H9 (cell line): ENCODE results near the gene CLBA1. TPM values are rescaled to one million over a fixed set of nuclear protein-coding genes. Genes with fewer than 3 reads are reported as not detected.
"Not testable (repeated sequence)": the region's sequence is repeated elsewhere in the genome, so short reads cannot be mapped to it uniquely, and the experiment has no call there.

Source experiments
- DNase-seq: peaks from one replicate; pipeline ENCODE4 v3.0.0-alpha.2; 2017
- H2AFZ ChIP-seq: one replicate; pipeline ENCODE4 v1.6.1; 2013; ENCODE audit warnings: mild to moderate bottlenecking, low read length, control low read depth, moderate library complexity
- H2AK5ac ChIP-seq: 2 replicates; pipeline ENCODE4 v1.6.1; 2013; ENCODE audit warnings: low read length, control low read depth, mixed read lengths; ENCODE audit not compliant: insufficient read length
- H2BK120ac ChIP-seq: one replicate; pipeline ENCODE4 v1.6.1; 2013; ENCODE audit warnings: low read depth, mild to moderate bottlenecking, low read length, control low read depth, inconsistent platforms; ENCODE audit not compliant: poor library complexity, severe bottlenecking
- H2BK12ac ChIP-seq: 2 replicates; pipeline ENCODE4 v1.6.1; 2013; ENCODE audit warnings: low read length, control low read depth, mixed read lengths, low read depth; ENCODE audit not compliant: insufficient read length
- H2BK15ac ChIP-seq: 2 replicates; pipeline ENCODE4 v1.6.1; 2013; ENCODE audit warnings: low read depth, low read length, control low read depth
- H2BK20ac ChIP-seq: one replicate; pipeline ENCODE4 v1.6.1; 2013; ENCODE audit warnings: low read depth, mild to moderate bottlenecking, low read length, control low read depth, inconsistent platforms; ENCODE audit not compliant: poor library complexity, severe bottlenecking
- H2BK5ac ChIP-seq: 2 replicates; pipeline ENCODE4 v1.6.1; 2013; ENCODE audit warnings: low read length, control low read depth, mixed read lengths; ENCODE audit not compliant: insufficient read length
- H3K14ac ChIP-seq: 2 replicates; pipeline ENCODE4 v1.6.1; 2013; ENCODE audit warnings: low read length, control low read depth; ENCODE audit not compliant: insufficient read depth
- H3K18ac ChIP-seq: 2 replicates; pipeline ENCODE4 v1.6.1; 2013; ENCODE audit warnings: low read depth, mild to moderate bottlenecking, mixed read lengths, low read length, control low read depth; ENCODE audit not compliant: insufficient read length
- H3K23ac ChIP-seq: 2 replicates; pipeline ENCODE4 v1.6.1; 2013; ENCODE audit warnings: low read length, control low read depth, mixed read lengths, low read depth; ENCODE audit not compliant: insufficient read length
- H3K23me2 ChIP-seq: 2 replicates; pipeline ENCODE4 v1.6.1; 2013; ENCODE audit warnings: low read depth, mild to moderate bottlenecking, mixed read lengths, low read length, control low read depth; ENCODE audit not compliant: insufficient read length, poor library complexity, severe bottlenecking
- H3K27ac ChIP-seq: 2 replicates; pipeline ENCODE4 v1.5.1; 2013; ENCODE audit warnings: low read length, control low read depth, mixed read lengths, low read depth; ENCODE audit not compliant: insufficient read length
- H3K27me3 ChIP-seq: 2 replicates; pipeline ENCODE4 v1.6.1; 2013; ENCODE audit warnings: low read length, control low read depth, inconsistent platforms; ENCODE audit not compliant: insufficient read depth
- H3K4ac ChIP-seq: 2 replicates; pipeline ENCODE4 v1.6.1; 2013; ENCODE audit warnings: low read depth, mild to moderate bottlenecking, control low read depth, inconsistent platforms, low read length, moderate library complexity
- H3K4me1 ChIP-seq: 2 replicates; pipeline ENCODE4 v1.6.1; 2013; ENCODE audit warnings: low read length, control low read depth, inconsistent platforms; ENCODE audit not compliant: insufficient read depth
- H3K4me2 ChIP-seq: 2 replicates; pipeline ENCODE4 v1.6.1; 2013; ENCODE audit warnings: low read length, control low read depth, mixed read lengths; ENCODE audit not compliant: insufficient read length, insufficient read depth
- H3K56ac ChIP-seq: 2 replicates; pipeline ENCODE4 v1.6.1; 2013; ENCODE audit warnings: low read depth, mild to moderate bottlenecking, mixed read lengths, low read length, control low read depth; ENCODE audit not compliant: insufficient read length
- H3K79me1 ChIP-seq: 2 replicates; pipeline ENCODE4 v1.6.1; 2013; ENCODE audit warnings: low read depth, mild to moderate bottlenecking, moderate library complexity, low read length, control low read depth, inconsistent platforms; ENCODE audit not compliant: insufficient read depth, poor library complexity, severe bottlenecking
- H3K79me2 ChIP-seq: 2 replicates; pipeline ENCODE4 v1.6.1; 2013; ENCODE audit warnings: low read length, control low read depth, inconsistent platforms; ENCODE audit not compliant: insufficient read depth
- H3K9ac ChIP-seq: 2 replicates; pipeline ENCODE4 v1.6.1; 2013; ENCODE audit warnings: low read length, control low read depth, mixed read lengths; ENCODE audit not compliant: insufficient read length; ENCODE audit errors: extremely low read depth
- H3K9me3 ChIP-seq: one replicate; pipeline ENCODE4 v1.6.1; 2013; ENCODE audit warnings: low read depth, low read length, inconsistent platforms; ENCODE audit not compliant: control insufficient read depth
- H3T11ph ChIP-seq: one replicate; pipeline ENCODE4 v1.6.1; 2013; ENCODE audit warnings: mild to moderate bottlenecking, low read length, control low read depth, inconsistent platforms
- H4K20me1 ChIP-seq: one replicate; pipeline ENCODE4 v1.6.1; 2013; ENCODE audit not compliant: control insufficient read depth, insufficient read length, insufficient read depth
- H4K5ac ChIP-seq: 2 replicates; pipeline ENCODE4 v1.6.1; 2013; ENCODE audit warnings: low read depth, mild to moderate bottlenecking, mixed read lengths, low read length, control low read depth; ENCODE audit not compliant: insufficient read length
- H4K8ac ChIP-seq: replicated peaks from 2 replicates; pipeline ENCODE4 v1.6.1; 2013; ENCODE audit warnings: low read length, control low read depth, mixed read lengths, low read depth; ENCODE audit not compliant: insufficient read length
- H4K91ac ChIP-seq: 2 replicates; pipeline ENCODE4 v1.6.1; 2013; ENCODE audit warnings: low read depth, mild to moderate bottlenecking, moderate library complexity, mixed read lengths, low read length, control low read depth; ENCODE audit not compliant: insufficient read length
- H3K27ac Mint-ChIP-seq, 3 experiments: 2 replicates in 2 of 3; 3 replicates in 1 of 3; pipeline ENCODE4 v1.8.0; 2020 to 2021; ENCODE audit warnings: mixed read lengths in 3 of 3, mild to moderate bottlenecking in 1 of 3, moderate library complexity in 1 of 3
- H3K27me3 Mint-ChIP-seq: 2 replicates; pipeline ENCODE4 v1.8.0; 2021; ENCODE audit warnings: low read depth, mild to moderate bottlenecking, moderate library complexity, mixed read lengths
- H3K36me3 Mint-ChIP-seq, 3 experiments: 2 replicates in 2 of 3; 3 replicates in 1 of 3; pipeline ENCODE4 v1.8.0; 2020 to 2021; ENCODE audit warnings: low read depth in 3 of 3, mixed read lengths in 3 of 3; ENCODE audit not compliant: insufficient read depth in 1 of 3
- H3K4me1 Mint-ChIP-seq, 2 experiments: 2 replicates each; pipeline ENCODE4 v1.8.0; 2020; ENCODE audit warnings: mixed read lengths in 2 of 2
- H3K4me3 Mint-ChIP-seq, 2 experiments: 2 replicates in 1 of 2; 3 replicates in 1 of 2; pipeline ENCODE4 v1.8.0; 2020 to 2021; ENCODE audit warnings: mild to moderate bottlenecking in 2 of 2, mixed read lengths in 2 of 2, moderate library complexity in 1 of 2
- H3K9me3 Mint-ChIP-seq, 2 experiments: 2 replicates in 1 of 2; 3 replicates in 1 of 2; pipeline ENCODE4 v1.8.0; 2020; ENCODE audit warnings: mild to moderate bottlenecking in 2 of 2, mixed read lengths in 2 of 2, moderate library complexity in 1 of 2
- WGBS: extraction: QIAGEN DNeasy Blood & Tissue Kit; methylation state at CpG from one replicate; pipeline ENCODE4 v1.1.7; 2013; ENCODE audit warnings: missing lambda C conversion rate, low lambda C conversion rate, mixed read lengths; ENCODE audit not compliant: insufficient read length; ENCODE audit errors: extremely low coverage; 5-methylcytosine and 5-hydroxymethylcytosine counted together
- total RNA-seq: library from RNA; stranded (reverse); gene quantifications from 2 replicates; pipeline ENCODE4 v1.2.1, GENCODE V29; 2021
- TF ChIP-seq, protein P1 (sequence below): fragments of 200-600 bp; sonication (generic); conservative IDR thresholded peaks from 3 replicates; pipeline ENCODE4 v1.8.0; 2021; ENCODE audit warnings: antibody characterized with exemption, mild to moderate bottlenecking

The CLBA1 gene
- total RNA-seq, 1 experiment from 2014 or later = 2.4 TPM

DNA sequence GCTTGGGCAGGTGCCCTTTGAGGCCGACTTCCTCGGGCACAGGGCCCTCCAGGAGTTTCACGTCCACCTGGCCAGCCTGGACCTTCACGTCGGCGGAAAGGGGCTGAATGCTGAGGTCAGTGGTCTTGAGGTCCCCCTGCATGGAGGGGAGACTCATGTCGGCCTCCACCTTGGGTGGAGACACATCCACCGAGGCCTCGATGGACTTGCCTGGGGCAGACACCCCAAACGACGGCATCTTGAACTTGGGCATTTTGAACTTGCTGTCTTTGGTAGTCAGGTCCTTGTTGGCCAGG is 36.9 kb upstream of the CLBA1 start:
- Histone ChIP-seq H3K27ac (no peak overlapping the region), H3K79me1 (no peaks in the 10 kb centered on the region), H3K79me2 (no peaks in the 10 kb centered on the region), H3K56ac (no peak overlapping the region), H2BK120ac (no peak overlapping the region), H3K23me2 (no peaks in the 10 kb centered on the region), H3K4me1 (no peaks in the 10 kb centered on the region), H3K9me3 (no peaks in the 10 kb centered on the region), H3K23ac (no peak overlapping the region), H3K27me3 (no peaks in the 10 kb centered on the region), H3K4me2 (no peak overlapping the region), H2BK15ac (no peak overlapping the region), H3K18ac (no peak overlapping the region), H3K9ac (no peak overlapping the region), H2BK12ac (no peak overlapping the region), H4K91ac (no peak overlapping the region), H2BK5ac (no peak overlapping the region), H4K5ac (no peak overlapping the region), H3K14ac (no peak overlapping the region), H3K4ac (no peak overlapping the region), H2AK5ac (no peak overlapping the region), H3T11ph (no peak overlapping the region), H4K8ac (no peak overlapping the region), H2AFZ (no peak overlapping the region), H2BK20ac (no peak overlapping the region), H4K20me1 (no peaks in the 10 kb centered on the region)
- TF ChIP-seq, protein P1, sequence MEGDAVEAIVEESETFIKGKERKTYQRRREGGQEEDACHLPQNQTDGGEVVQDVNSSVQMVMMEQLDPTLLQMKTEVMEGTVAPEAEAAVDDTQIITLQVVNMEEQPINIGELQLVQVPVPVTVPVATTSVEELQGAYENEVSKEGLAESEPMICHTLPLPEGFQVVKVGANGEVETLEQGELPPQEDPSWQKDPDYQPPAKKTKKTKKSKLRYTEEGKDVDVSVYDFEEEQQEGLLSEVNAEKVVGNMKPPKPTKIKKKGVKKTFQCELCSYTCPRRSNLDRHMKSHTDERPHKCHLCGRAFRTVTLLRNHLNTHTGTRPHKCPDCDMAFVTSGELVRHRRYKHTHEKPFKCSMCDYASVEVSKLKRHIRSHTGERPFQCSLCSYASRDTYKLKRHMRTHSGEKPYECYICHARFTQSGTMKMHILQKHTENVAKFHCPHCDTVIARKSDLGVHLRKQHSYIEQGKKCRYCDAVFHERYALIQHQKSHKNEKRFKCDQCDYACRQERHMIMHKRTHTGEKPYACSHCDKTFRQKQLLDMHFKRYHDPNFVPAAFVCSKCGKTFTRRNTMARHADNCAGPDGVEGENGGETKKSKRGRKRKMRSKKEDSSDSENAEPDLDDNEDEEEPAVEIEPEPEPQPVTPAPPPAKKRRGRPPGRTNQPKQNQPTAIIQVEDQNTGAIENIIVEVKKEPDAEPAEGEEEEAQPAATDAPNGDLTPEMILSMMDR = no peak
- no peaks in the 10 kb centered on the region for H3K4me1 Mint-ChIP-seq
- H3K27me3 Mint-ChIP-seq = peaks cover 4% of the 10 kb centered on the region; the same call in 1 of the 2 replicates
- H3K4me3 Mint-ChIP-seq = no peak overlapping the region
- H3K9me3 Mint-ChIP-seq = peaks cover 0 to 33% of the 10 kb centered on the region in 2 experiments; a peak in 2 of 5 replicates
- no peak for DNase-seq
- H3K27ac Mint-ChIP-seq = no peak overlapping the region
- no CpG with 5 or more reads among the region's 11 CpGs for WGBS
- no peaks in the 10 kb centered on the region; a peak in 1 of 7 replicates for H3K36me3 Mint-ChIP-seq

DNA sequence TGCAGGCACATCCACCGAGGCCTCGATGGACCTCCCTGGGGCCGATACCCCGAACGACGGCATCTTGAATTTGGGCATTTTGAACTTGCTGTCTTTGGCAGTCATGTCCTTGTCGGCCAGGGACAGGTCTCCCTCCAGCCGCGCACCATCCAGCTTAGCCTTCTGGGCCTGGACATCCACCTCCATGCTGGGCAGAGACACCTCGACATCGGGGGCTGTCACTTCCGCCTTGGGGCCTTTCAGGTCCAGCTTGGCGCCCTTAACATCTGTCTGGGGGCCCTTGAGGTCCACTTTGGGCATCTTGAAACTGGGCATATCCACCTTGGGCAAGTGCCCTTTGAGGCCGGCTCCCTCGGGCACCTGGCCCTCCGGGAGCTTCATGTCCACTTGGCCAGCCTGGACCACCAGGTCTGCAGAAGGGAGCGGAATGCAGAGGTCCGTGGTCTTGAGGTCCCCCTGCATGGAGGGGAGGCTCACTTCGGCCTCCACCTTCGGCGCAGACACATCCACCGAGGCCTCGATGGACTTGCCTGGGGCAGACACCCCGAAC is 36.1 kb upstream of the CLBA1 start:
- not testable (repeated sequence) for H2BK120ac ChIP-seq, H3K4me3 Mint-ChIP-seq, H3K4ac ChIP-seq, H3K14ac ChIP-seq, H4K91ac ChIP-seq, H3K79me1 ChIP-seq, H2BK12ac ChIP-seq, H3K23ac ChIP-seq, H3K27ac ChIP-seq, H4K20me1 ChIP-seq, H3K27me3 Mint-ChIP-seq, H3K23me2 ChIP-seq, H3K9me3 ChIP-seq, H3K27me3 ChIP-seq, H3K27ac Mint-ChIP-seq, H3K4me1 Mint-ChIP-seq, H3K36me3 Mint-ChIP-seq, DNase-seq, H2BK5ac ChIP-seq, H2BK15ac ChIP-seq, H3K18ac ChIP-seq, H3K79me2 ChIP-seq, H3T11ph ChIP-seq, H2AFZ ChIP-seq, H3K4me1 ChIP-seq, H3K56ac ChIP-seq, H4K8ac ChIP-seq, H4K5ac ChIP-seq, H2AK5ac ChIP-seq, H3K4me2 ChIP-seq, H3K9ac ChIP-seq, H2BK20ac ChIP-seq
- H3K9me3 Mint-ChIP-seq = peaks cover 0 to 33% of the 10 kb centered on the region in 2 experiments; a peak in 2 of 5 replicates
- WGBS = no CpG with 5 or more reads among the region's 24 CpGs
